GM12873 (cell line): Measurements from ENCODE around the gene LRRN4.

Source experiments
- TF ChIP-seq, protein P1 (sequence below): IDR thresholded peaks from 2 replicates; pipeline ENCODE4 v1.5.1; 2012; ENCODE audit warnings: low read depth, mild to moderate bottlenecking, moderate library complexity, low read length, control low read depth; ENCODE audit not compliant: insufficient read depth; ENCODE audit errors: missing control alignments

Gene LRRN4

DNA sequence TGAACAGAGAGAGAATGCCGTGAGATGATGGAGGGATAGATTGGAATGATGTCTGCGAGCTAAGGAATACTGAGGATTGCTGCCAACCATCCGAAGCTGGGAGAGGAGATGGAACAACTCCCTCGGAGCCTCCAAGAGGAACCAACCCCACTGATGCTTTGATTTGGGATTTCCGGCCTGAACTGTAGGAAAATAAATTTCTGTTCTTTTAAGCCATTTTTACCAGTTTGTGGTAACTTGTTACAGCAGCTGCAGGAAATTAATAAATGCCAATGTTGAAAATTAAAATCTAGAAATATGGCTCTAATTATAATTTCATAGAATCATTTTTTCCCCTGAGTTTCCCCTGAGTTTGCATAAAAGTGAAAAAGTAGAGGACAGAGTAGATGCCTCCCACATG lies 14.1 kb downstream of the LRRN4 start:
- TF ChIP-seq, protein P1, sequence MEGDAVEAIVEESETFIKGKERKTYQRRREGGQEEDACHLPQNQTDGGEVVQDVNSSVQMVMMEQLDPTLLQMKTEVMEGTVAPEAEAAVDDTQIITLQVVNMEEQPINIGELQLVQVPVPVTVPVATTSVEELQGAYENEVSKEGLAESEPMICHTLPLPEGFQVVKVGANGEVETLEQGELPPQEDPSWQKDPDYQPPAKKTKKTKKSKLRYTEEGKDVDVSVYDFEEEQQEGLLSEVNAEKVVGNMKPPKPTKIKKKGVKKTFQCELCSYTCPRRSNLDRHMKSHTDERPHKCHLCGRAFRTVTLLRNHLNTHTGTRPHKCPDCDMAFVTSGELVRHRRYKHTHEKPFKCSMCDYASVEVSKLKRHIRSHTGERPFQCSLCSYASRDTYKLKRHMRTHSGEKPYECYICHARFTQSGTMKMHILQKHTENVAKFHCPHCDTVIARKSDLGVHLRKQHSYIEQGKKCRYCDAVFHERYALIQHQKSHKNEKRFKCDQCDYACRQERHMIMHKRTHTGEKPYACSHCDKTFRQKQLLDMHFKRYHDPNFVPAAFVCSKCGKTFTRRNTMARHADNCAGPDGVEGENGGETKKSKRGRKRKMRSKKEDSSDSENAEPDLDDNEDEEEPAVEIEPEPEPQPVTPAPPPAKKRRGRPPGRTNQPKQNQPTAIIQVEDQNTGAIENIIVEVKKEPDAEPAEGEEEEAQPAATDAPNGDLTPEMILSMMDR: no peak

DNA sequence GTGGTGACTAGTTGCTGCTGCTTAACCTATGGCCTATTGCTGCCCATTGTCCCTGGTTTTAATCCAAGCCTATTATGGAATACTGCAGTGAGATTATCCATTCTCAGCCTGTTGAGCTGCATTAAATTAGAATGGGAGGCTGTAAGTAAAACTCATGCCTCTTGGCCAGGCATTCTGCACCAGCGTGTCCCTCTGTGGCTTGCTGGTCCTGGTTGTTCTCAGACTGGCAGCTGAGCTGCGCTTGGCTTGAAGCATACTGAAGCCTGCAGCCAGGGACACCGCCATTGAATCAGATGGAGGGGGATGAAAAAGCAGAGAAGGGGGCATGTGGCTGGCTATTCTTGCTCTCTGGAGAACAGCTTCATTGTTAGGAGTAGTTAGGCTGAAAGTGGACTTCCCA lies 15.6 kb downstream of the LRRN4 start:
- TF ChIP-seq, protein P1: no peak

DNA sequence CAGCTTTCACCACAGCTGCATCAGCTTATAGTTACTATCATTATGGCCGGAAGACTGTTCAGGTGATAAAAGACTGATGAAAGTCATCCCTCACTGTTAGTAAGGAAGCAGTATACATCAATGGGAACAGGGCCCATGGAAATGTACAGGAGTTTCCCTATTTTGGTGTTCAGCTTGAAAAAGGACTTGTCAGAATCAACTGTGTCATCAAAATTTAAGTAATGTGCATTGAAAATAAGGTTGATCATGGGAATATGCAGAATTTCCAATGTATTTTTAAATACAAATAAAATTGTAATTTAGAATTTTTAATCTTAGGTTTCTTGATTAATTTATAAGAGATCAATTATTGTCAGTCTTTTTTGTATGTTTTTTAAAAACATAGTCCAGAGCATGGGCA lies 16.8 kb downstream of the LRRN4 start:
- TF ChIP-seq, protein P1: no peak

DNA sequence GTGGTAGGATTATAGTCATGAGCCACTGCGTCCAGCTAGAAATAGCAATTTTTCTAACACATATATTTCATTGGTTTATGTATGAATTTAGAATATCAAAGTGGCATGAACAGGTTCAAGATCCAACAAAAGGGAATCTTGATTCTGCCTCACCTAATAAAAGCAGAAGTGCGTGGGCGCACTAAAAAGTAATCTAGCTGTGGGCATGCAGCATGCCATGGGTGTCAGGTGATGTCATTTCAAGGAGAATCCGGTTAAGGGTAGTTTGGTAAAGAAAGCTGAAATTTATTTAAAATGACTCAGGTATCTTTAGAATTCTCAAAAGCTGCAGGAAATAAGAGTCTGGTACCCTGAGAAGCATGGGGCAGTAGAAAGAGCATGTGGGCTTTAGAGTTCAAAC lies 17.6 kb downstream of the LRRN4 start:
- TF ChIP-seq, protein P1: no peak

DNA sequence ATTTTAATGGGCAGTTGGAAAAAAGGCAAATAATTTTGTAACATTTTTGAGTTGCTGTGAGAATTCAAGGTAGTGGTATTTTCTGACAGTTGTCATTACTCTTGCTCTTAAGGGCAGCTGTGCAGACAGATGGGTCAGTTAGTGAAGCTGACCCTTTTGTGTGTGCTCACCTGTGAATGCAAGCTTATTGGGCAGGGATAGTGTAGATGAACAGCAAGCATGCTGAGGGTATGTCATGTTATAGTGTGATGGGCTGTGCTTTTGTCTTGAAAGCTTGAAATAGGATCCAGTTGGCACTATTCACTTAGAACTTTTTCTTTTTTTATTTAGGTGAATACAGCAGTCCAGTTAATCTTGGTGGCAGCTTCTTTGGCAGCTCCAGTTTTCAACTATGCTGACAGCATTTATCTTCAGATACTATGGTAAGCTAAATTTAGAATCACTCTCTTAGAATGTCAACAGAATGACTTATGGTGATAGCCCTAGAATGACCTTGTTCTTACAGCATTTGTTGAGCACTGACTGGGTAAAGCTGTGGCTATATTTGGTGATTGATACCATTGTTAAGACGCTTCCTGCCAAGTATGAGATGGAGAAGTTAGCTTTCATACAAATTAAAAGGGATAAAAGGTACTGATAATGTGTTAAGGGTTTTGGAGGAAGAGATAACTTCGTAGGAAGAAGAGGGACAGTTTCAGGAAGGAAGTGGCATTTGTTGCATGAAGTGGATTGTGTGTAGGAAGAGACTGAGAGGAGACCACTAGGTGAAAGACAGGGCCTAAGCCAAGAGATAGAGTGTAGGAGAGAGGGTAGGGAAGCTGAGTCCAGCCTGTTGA lies 19.5 kb downstream of the LRRN4 start:
- TF ChIP-seq, protein P1: no peak

DNA sequence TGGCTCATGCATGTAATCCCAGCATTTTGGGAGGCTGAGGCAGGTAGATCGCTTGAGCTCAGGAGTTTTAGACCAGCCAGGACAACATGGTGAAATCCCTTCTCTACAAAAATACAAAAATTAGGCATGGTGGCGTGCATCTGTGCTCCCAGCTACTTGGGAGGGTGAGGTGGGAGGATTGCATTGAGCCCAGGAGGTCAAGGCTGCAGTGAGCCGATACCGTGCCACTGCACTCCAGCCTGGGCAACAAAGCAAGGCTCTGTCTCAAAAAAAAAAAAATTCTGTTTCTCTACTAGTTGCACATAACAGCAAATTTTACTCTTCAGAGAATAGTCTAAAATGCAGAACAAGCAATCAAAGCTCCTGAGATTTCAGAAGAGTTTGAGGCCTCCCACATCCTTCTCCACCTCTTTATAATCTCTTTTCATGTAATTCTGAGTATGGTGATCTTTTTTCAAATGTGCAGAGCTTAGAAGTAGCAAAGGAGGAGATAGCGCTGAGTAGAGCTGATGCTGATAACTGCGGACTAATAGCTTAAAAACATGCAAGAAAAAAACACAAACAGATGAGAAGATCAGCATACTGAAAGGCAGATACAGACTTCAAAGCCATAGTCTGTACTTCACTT lies 23.3 kb downstream of the LRRN4 start:
- TF ChIP-seq, protein P1: no peak

DNA sequence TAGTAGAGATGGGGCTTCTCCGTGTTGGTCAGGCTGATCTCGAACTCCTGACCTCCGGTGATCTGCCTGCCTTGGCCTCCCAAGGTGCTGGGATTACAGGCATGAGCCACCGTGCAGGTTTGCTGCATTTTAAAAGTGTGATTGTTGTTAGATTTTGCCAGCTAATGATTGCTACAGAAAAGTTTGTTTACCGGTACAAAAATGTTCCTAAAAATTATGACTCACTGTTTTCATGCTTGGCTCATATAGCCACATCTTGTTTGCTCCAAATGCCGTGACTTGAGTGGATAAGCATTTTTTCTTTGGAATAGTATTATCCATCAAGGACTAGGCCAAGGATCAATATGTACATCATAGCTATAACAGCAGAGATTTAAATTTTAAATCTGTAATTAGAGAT lies 24.3 kb downstream of the LRRN4 start:
- TF ChIP-seq, protein P1: no peak
